GDM1 (cell line): Measurements from ENCODE around the gene ADM.

ENCODE experiments used
- DNase-seq: peaks from one replicate; lab custom pipeline; 2025; lab: John Stamatoyannopoulos, UW

Gene ADM

DNA sequence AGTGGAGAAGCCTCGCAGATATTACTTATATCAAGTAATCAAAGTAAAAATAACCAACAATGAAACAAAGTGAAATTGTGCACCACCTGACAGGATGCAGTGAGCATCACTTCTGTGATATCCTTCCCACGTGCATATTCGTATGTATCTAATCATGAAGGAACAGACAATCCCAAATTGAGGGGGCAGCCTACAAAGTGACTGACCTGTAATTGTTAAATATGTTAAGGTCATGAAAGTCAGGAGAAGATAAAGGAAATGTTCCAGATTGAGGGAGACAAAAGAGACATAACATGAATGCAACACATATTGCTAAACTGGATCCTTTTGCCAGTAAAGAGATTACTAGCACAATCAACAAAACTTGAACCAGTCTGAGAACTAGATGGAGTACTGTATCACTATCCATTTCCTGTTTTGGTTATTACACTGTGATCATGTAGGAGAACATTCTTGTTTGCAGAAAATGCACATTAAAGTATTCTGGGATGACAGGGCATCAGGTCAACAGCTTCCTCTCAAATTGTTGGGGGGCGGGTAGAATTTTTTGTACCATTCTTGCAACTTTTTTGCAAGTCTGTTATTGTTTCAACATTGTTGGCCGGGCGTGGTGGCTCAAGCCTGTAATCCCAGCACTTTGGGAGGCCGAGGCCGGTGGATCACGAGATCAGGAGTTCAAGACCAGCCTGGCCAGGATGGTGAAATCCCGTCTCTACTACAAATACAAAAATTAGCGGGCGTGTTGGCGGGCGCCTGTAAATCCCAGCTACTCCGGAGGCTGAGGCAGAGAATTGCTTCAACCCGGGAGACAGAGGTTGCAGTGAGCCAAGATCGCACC is 12.9 kb upstream of the ADM start:
- no peak for DNase-seq

DNA sequence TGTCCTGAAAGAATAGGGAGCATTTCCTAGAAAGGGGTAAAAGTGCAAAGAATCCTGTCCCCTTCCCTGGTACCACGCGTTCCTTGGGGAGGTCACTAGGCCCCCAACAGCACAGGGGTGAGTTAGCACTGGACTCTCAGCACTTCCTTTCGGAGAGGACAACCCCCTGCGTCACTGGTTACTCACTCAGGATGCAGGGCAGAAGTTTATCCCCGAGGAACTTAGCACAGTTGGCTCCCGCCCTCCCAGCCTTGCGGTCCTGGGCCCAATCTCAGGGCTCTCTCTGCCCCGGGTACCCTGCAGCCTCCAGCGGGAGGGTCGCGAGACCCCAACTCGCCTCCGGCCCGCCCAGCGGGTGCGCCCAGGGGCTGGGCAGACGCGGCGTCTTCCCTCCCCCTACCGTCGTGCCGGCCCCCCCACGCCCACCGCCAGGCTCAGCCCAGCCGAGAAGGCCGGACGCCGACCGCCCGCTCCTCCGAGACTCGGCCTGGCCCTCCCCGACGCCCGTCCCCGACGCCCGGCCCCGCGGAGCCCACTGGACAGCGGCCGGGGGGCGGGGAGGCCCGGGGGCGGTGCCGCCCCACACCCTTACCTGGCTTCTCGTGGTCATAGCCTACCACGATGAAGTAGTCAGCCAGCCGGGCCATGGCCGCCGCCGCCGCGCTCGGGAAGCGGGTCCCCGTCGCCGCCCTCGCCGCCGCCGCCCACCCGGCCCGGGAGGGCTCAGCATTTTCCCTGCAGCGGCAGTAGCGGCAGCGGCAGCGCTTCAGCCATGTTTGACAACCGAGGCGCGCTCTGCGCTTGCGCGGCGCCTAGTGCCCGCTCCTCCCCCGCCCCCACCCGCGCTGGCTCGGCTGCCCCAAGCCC is 11.2 kb upstream of the ADM start, which contains the start of gene SBF2:
SBF2 (minus strand) TSS at position 797 of the 867 bp plus-strand sequence; CDS start at position 647, 150 bp downstream.
- DNase-seq, result peak; percentile 76

DNA sequence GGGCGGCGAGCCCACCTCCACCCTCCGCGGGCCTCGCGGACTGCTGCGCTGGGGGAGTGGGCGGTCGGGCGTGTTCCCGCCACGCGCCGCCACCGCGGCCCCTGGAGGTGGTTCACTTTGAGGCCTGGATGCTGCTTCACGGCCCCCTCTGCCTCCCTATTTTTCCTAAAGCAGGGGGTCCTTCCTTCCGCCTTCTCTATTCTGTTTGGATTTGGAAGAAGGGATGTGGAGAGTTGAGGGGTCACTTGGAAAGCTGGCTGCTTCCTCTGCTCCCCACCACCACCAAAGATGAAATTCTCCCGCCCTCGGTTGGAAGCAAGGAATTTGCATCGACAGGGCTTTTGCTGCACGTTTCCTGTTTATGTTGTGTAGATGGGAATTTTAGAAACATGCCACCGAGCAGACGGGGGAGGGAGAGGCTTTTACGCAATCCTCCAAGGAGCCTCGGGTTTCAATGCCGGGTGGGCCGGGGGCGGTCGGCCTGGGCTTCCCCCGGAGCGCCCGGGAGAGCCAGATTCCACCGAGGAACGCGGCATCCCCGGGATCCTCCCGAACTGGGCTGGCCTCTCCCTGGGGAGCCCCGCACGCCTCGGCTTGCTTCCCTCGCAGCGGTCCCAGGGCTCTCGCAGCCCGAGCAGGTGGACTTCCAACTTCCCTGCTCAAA is 10.5 kb upstream of the ADM start:
- no peak for DNase-seq

DNA sequence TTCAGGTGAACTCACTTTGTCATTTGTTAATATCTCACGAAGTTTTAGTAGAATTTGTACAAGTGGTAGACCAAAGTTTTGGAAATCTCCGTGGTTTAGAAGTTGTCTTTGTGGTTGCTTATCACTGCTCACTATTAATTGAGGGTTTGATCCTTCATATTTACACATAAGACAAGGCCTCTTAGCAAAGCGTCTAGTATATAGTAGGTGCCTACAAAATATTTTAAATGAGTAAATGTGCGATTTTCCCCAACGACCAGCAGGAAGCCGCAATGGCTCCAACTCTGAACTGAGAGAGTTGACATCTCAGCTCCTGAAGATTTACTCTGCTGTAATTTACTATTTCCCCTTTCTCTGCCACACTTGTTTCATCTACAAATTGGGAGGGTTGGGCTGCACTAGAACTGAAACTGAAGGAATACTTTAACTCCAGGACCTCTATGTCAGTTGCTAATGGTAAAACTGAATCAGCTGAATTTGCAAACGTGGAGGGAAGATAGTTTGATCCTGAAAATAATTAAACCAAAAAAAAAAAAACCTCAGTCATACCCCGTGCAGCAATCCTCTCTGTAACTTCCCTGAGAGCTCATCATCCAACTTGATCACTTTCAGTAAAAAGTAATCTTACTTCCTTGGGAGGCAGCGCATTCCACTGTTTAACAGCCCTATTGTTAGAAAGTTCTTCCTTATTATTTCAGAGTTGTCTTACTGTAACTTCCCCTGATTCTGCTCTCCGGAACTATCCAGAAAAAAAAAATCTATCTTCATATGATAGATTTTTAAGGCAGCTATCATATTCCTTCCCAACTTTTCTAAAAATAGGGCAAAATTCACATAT is 9.6 kb upstream of the ADM start:
- DNase-seq, result no peak

DNA sequence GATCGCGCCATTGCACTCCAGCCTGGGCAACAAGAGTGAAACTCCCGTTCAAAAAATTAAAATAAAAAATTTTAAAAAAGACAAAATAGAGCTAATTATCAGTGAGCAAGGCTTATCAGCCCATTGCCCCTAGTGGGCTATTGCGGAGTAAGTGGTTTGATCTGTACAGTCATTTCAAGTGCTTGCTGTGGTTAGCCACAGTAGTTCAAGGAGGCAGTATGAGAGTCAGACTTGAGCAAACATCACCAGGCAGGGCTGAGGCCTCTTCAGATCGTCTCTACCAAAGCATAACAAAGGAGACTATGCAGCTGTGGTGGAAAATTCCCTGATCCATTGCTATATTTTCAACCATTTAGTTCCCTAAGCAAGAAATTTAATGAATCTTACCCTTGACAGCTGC is 6.5 kb upstream of the ADM start:
- DNase-seq, result peak; percentile 35

DNA sequence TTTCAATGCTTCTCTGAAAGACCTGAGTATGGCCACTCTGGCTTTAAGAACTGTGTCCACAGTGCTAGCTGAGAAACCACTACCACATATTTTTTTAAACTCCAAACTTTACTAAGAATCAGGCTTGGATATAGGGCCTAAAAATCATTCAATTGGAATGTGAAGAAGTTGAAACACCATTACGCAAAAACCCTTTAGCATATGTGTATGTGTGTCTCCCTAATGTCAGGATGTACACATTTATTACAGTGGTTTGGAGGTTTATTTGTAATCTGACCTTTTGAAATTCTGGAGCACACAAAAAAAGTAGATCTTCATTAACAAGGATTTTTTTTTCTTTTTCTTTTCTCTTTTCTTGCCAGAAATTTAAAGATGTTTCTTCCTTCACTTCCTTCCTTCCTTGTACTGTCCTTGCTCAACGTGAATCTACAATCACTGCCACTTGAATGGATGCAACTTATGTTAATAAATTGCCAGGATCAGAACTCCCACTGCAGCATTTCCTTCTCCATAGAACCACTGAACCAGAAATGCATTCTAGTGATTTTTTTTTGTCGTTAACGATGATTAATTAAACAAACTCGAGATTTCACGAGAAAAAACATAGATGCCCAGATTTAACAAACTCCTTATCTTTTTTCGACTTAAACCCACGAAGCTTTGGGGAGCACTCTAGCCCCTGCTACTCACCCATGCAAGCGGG is 3.1 kb upstream of the ADM start:
- DNase-seq, result no peak

DNA sequence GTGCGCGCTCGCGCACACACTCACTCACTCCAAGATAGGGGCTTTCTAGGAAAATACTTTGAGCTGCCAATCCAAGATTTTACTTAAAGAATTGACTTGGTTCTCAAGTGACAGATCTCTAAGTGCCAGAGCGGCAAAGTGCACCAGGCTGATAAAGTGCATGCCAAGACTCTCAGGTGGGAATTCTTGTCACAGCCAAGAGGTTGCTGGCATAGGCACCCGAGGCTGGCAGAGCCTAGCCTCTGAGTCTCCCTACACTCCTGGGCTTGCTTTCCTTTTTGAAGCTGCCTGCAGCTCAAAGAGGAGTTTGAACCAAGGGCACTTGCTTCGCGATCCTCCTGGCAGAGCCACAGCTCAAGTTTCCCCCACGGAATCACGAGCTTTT is 2.5 kb upstream of the ADM start:
- DNase-seq, result no peak

DNA sequence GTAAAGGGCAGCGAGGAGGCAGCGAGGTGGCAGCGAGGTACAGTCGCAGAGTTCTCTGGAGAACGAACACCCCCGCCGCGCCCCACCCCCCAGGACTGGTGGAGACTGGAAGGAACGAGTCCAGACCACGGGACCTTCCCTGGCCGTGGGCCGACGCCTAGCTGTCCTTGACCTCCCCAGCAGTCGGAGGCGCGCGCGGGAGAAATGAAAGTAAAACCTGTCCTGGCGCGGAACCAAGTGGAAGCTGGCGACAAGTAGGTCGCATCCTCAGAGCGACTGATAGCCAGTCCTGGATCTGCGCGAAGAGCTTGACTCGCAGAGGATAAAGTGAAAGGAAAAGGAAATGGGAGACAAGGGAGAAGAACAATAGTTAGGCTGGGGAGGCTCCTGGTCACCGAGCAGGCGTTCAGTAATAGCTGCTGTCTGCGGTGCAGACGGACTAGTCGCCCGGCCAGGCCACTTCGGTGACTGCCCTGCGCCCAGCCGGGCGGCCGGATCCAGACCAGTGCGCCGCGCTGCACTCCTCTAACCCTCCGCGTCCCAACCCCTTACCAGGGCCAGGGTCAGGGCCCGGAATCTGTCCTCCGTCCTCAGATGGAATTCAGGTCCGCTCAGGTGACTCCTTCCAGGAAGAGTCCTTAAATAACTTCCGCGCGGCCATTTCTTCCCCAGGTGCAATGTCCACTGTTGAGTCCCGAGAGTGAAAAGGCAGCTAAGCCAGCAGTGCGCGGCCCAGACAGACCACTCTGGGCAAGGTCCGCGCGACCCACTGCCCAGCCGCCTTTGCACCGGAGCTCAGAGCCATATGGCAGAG is 1.9 kb upstream of the ADM start:
- DNase-seq, result peak; percentile 60

DNA sequence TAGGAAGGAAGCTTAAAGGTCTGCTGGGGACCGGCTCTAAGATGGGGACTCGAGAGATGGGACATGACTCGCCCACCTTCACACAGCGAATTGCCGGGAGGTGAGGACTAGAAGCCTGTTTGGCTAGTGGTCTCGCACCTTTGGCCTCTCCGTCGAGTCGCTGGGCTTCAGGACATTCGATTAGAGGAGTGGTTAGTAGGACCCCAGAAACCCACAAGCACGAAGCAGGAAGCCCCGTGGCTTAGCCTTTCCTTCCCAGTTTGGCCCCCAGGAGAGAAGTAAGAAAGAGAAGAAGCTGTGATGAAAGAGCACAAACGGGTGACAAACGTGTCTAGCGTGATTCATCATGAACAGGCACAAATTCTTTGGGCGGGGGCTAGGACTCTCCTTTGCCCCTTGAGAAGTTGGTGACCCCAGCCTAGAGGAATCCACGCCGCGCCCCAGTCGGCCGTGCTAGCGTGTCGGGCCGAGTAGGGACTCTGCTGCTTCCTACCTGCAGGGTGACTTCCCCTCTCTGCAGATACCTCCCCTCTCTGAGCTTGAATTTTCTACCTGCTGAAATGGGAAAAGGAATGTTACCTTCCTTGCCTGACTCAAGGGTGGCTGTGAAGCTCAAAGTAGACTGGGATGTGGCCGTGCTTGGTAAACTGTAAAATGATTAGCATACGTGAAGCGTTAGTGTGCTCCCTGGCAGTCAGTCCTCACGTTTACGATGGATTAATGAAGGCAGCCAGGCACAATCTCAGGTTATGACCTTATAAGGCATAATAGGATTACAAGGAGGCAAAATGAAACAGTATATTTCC is 1.1 kb upstream of the ADM start:
- DNase-seq, result peak; percentile 52

DNA sequence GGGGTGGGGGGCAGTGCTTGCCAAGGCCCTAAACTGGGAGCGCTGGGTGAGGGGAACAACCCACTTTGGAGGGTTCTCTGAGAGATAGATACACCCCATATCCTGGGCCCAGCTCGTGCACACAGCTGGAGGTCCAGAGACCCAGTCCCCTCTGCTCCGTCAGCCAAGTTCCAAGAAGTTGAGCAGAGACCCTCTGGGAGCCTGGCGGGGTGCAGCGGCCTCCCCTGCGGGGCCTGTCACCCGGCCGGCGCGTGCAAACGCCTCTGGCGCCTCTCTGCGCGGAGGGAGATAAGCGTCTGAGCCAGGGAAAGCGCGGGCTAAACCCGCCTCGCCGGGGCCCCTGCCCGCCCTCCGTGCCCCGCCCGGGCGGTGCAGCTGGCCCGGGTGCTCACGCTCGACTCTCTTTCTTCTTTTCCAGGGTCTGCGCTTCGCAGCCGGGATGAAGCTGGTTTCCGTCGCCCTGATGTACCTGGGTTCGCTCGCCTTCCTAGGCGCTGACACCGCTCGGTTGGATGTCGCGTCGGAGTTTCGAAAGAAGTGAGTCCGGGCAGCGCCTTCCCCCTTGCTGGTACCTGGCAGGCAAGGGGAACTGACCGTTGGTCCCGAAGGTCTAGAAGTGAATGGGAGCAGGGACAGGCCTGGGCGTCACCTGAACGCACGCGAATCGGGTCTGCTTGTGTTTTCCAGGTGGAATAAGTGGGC is 540 bp downstream of the ADM start:
- no peak for DNase-seq

DNA sequence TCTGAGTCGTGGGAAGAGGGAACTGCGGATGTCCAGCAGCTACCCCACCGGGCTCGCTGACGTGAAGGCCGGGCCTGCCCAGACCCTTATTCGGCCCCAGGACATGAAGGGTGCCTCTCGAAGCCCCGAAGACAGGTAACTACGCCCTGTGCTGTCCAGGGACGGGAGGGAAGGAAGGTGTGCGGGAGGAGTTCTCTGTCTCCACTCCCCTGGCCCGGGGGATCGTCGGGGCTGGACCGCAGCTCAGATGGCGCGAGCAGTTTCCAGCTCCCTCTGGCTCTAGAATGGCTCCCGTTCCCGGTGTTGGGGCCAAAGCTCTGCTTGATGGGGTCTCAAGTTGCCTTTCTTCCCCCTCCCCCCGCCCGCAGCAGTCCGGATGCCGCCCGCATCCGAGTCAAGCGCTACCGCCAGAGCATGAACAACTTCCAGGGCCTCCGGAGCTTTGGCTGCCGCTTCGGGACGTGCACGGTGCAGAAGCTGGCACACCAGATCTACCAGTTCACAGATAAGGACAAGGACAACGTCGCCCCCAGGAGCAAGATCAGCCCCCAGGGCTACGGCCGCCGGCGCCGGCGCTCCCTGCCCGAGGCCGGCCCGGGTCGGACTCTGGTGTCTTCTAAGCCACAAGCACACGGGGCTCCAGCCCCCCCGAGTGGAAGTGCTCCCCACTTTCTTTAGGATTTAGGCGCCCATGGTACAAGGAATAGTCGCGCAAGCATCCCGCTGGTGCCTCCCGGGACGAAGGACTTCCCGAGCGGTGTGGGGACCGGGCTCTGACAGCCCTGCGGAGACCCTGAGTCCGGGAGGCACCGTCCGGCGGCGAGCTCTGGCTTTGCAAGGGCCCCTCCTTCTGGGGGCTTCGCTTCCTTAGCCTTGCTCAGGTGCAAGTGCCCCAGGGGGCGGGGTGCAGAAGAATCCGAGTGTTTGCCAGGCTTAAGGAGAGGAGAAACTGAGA is 1.4 kb downstream of the ADM start:
- DNase-seq, result no peak

DNA sequence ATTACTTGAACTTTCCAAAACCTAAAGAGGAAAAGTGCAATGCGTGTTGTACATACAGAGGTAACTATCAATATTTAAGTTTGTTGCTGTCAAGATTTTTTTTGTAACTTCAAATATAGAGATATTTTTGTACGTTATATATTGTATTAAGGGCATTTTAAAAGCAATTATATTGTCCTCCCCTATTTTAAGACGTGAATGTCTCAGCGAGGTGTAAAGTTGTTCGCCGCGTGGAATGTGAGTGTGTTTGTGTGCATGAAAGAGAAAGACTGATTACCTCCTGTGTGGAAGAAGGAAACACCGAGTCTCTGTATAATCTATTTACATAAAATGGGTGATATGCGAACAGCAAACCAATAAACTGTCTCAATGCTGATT is 2.1 kb downstream of the ADM start:
- no peak for DNase-seq

DNA sequence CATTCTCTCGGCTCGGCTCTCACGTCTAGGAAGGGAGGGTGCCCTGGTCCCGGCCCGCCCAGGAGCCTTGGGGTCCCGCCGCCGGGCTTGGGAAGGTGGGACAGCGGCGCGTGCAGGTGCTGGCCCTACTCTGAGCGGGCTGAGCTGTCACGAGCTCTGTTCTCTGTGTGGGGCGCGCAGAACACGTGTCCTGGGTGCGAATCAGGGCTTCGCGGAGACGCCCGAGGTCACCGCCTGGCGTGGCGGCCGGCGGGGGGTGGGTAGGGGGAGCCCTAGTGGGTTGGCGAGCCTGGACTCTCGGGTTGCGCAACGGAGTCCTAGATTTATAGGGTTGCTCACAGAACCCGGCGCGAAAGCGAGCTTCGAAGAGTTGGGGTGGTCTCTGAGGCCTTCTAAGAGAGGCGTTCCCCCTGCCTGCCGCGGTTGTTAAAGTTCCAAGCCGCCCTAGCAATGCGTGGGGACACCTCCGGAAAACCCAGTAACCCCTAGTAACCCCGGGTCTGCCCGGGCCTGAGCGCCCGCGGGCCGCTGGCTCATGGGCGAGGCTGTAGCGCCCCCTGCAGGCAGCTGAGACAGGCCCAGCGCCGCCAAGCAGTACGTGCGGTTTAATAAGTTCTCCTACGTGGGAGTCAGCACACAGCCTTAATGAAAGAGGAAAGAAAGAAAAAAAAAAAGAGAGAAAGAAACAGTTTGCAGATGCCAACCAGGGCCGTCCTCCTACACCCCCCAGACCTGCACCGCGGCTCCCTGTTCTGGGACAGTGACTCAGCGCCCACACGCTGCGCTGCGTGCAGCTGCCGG is 2.7 kb downstream of the ADM start:
- peak; percentile 79 for DNase-seq

DNA sequence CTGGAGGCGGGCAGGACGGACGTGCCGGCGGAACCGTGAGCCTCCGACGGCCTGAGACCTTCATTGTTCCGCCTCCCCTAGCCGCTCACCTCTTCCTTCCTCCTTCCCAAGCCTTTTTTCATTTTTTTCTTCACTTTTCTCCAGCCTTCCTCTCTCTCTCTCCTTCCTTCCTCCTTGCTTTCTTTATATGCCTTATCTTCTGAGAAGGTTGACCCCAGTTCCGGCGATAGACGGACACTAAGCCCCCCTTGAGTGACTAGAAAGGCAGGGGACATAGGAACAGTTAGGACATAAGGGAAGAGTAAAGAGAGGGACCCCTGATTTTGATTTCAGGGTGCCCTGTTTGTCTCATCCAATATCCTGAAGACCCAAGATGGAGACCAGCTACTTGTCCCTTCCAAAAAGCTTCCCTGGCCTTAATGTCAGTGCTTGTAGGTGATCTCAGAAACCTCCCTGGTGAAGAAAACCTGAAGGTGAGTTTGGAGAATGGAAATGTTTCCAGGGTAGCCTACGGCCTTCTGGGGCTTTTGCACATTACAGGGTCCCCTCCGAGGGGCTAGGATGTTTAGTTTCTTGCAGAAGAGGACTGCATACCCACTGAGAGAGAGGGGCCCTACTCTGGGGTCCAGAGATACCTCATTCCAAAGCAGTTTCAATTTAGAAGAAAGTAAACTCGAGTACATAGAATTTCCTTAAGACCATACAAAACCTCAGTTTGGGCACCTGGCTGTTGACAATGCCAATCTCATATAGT is 3.5 kb downstream of the ADM start:
- no peak for DNase-seq

DNA sequence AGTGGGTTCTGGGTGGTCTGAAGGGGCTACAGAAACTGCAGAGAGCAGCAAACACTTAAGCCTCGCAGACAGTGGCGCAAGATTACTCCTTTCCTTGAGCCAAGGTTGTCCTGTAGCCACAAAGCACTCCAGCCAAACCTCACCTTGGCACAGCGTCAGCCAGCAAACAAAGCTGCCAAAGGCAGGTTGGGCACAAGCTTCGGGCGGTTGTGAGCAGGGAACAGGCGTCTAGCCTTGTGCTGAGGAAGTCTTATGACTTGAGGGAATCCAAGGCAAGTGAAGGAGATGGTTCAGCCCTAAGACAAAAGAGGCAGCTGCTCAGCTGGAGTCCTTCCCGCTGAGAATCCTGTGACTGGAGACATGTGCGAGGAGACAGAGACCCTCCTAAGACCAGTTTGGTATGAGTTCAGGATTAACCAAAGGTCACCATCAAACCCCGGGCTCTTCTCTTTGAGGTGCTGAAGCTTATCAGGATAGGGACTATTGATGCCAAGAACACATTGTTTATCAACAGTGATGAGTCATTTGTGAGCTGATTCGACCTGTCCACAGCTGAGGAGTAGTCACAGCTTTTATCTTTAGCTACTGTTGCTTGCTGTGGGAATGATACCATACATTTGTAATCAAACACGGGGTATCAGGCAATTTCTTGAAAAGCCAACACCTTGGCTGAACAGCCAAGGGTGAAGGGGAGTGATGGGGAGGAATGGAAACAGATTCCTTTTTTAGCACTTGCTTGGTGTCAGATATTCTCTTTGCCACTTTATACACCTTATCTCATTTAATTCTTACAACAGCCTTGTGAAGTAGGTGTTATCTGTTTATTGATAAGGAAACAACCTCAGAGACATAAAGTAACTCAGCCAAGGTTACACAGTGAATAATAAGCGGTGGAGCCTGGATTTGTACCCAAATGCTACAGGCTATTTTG is 4.6 kb downstream of the ADM start:
- DNase-seq, result no peak
